Panc1 (cell line): ENCODE measurements around the gene RBMS3. TPM values are rescaled to one million over a fixed set of nuclear protein-coding genes. Genes with fewer than 3 reads are reported as not detected.

Experiments used
- ATAC-seq: fragments of 200-7000 bp; cut with Tn5 transposase; 2 replicates; pipeline ENCODE4 v1.9.1; 2020; ENCODE audit warnings: mild to moderate bottlenecking, moderate library complexity
- BruUV-seq: library from RNA; stranded (reverse); fragments of 400-500 nt; replicated peaks from 2 replicates; lab custom pipeline; 2021; lab: Mats Ljungman, UMichigan
- CTCF ChIA-PET: fragments of 300-600 bp; sonication (Branson Sonifier 250); formaldehyde crosslinking; loops from one replicate; lab custom pipeline; 2022; ENCODE audit warnings: antibody characterized with exemption; lab: Charles Lee
- POLR2A ChIA-PET: fragments of 300-600 bp; sonication (Branson Sonifier 250); formaldehyde crosslinking; loops from one replicate; lab custom pipeline; 2022; ENCODE audit warnings: antibody characterized with exemption; lab: Charles Lee
- DNase-seq: peaks from one replicate; pipeline ENCODE4 v3.0.0-alpha.2; 2010; ENCODE audit warnings: low read depth, low spot score
- H3K27ac ChIP-seq: 2 replicates; pipeline ENCODE4 v1.5.1; 2011; ENCODE audit warnings: mild to moderate bottlenecking, low read length, inconsistent platforms
- H3K27me3 ChIP-seq: fragments of 200-500 bp; sonication (Bioruptor generic); 2 replicates; pipeline ENCODE4 v1.6.0; 2014; ENCODE audit warnings: low read length, inconsistent platforms; ENCODE audit not compliant: control insufficient read depth, insufficient read depth
- H3K36me3 ChIP-seq: fragments of 200-500 bp; sonication (Bioruptor generic); 2 replicates; pipeline ENCODE4 v1.5.1; 2014; ENCODE audit warnings: inconsistent platforms, mild to moderate bottlenecking, low read length, moderate library complexity; ENCODE audit not compliant: control insufficient read depth, insufficient read depth
- H3K4me1 ChIP-seq: 2 replicates; pipeline ENCODE4 v1.5.1; 2011; ENCODE audit warnings: inconsistent platforms, mild to moderate bottlenecking, low read length, moderate library complexity; ENCODE audit not compliant: control insufficient read depth, insufficient read depth
- H3K4me3 ChIP-seq, 2 experiments: 2 replicates each; pipeline ENCODE4 v1.5.1; 2011 to 2012; ENCODE audit warnings: low read depth in 2 of 2, low read length in 2 of 2, mild to moderate bottlenecking in 2 of 2, inconsistent platforms in 1 of 2, moderate library complexity in 1 of 2
- H3K9me3 ChIP-seq: fragments of 200-500 bp; sonication (Bioruptor generic); 2 replicates; pipeline ENCODE4 v1.5.1; 2014; ENCODE audit warnings: low read depth, mild to moderate bottlenecking, inconsistent platforms, low read length, moderate library complexity; ENCODE audit not compliant: control insufficient read depth, insufficient read depth
- POLR2AphosphoS5 ChIP-seq: IDR thresholded peaks from 2 replicates; pipeline ENCODE4 v1.6.1; 2012; ENCODE audit warnings: mild to moderate bottlenecking, low read depth, low read length, moderate library complexity
- SIN3A ChIP-seq: IDR thresholded peaks from 2 replicates; pipeline ENCODE4 v1.6.1; 2012; ENCODE audit warnings: low read depth, mild to moderate bottlenecking, low read length, moderate library complexity, borderline replicate concordance; ENCODE audit not compliant: insufficient read depth
- TCF7L2 ChIP-seq: IDR thresholded peaks from 2 replicates; pipeline ENCODE4 v1.6.1; 2011; ENCODE audit warnings: mild to moderate bottlenecking, low read depth, low read length, inconsistent platforms
- in situ Hi-C: cut with HindIII; loops from 2 replicates; pipeline ENCODE4 v1.10.0; 2016; ENCODE audit warnings: low sequenced_read_pairs, low pct_unique_long_range_greater_than_20kb
- intact Hi-C: fragments of 100-400 bp; cut with micrococcal nuclease; formaldehyde crosslinking; loops from one replicate; pipeline ENCODE4 v1.10.0; 2022; ENCODE audit not compliant: unreplicated experiment
- total RNA-seq: library from RNA; stranded (reverse); gene quantifications from one replicate; pipeline ENCODE4 v1.2.1, GENCODE V29; 2021; ENCODE audit not compliant: unreplicated experiment
- TF ChIP-seq, protein P1 (sequence below): fragments of 450-650 bp; IDR thresholded peaks from 2 replicates; pipeline ENCODE4 v1.5.1; 2017; ENCODE audit warnings: mild to moderate bottlenecking
- TF ChIP-seq, protein P2 (sequence below), 2 experiments: IDR thresholded peaks; 2 replicates each; pipeline ENCODE4 v1.6.1; 2011 to 2012; ENCODE audit warnings: low read depth in 2 of 2, control low read depth in 1 of 2, low read length in 1 of 2, mild to moderate bottlenecking in 1 of 2, moderate library complexity in 1 of 2; ENCODE audit not compliant: insufficient read depth in 1 of 2

The RBMS3 gene
- total RNA-seq, 1 experiment from 2014 or later: 1.1 TPM

DNA sequence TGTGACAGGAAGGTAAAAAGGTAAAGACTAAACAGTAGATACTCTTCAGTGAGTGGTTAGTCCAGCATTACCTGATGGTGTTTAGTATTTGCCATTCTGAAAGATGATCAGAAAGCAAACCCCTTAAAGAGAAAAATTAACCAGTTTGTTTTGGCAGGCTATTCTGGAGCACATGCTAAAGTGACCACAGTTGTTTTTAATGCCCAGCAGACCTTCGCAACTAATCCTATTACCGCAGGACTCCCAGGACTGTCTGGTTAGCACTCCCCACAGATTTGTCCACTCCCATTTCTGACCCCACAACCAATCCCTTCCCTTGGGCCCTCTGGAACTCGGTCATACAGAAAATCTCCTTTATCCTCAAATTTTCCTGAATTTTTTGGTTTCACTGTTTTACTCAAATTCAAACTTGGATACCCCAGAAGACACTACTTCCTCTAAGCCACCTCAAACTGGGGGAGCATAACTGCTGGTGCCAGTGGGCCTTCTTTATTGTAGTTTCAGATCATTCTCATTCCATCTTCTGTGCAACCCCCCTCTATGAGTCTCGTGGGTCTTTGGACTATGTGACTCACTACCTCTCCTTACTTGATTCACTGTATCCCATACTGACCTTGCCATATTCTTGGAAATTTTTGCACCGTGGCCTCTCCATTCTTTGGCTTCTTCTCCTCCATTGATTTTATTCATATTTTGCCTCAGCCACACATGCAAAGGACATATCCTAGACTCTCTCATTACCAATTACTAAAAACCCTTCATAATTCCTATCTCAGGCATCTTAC, 104.4 kb downstream of the RBMS3 start:
- no peaks in the 10 kb centered on the region for H3K27me3 ChIP-seq
- no TSS peak for BruUV-seq
- H3K9me3 ChIP-seq: no peaks in the 10 kb centered on the region
- no peak for DNase-seq
- intact Hi-C loops (no loop called here), in situ Hi-C loops (no loop called here)
- POLR2A ChIA-PET: no interaction called here
- H3K4me3 ChIP-seq: no peak overlapping the region
- TF ChIP-seq, protein P1, sequence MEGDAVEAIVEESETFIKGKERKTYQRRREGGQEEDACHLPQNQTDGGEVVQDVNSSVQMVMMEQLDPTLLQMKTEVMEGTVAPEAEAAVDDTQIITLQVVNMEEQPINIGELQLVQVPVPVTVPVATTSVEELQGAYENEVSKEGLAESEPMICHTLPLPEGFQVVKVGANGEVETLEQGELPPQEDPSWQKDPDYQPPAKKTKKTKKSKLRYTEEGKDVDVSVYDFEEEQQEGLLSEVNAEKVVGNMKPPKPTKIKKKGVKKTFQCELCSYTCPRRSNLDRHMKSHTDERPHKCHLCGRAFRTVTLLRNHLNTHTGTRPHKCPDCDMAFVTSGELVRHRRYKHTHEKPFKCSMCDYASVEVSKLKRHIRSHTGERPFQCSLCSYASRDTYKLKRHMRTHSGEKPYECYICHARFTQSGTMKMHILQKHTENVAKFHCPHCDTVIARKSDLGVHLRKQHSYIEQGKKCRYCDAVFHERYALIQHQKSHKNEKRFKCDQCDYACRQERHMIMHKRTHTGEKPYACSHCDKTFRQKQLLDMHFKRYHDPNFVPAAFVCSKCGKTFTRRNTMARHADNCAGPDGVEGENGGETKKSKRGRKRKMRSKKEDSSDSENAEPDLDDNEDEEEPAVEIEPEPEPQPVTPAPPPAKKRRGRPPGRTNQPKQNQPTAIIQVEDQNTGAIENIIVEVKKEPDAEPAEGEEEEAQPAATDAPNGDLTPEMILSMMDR: no peak
- TF ChIP-seq POLR2AphosphoS5 (no peak), SIN3A (no peak), TCF7L2 (no peak)
- TF ChIP-seq, protein P2, sequence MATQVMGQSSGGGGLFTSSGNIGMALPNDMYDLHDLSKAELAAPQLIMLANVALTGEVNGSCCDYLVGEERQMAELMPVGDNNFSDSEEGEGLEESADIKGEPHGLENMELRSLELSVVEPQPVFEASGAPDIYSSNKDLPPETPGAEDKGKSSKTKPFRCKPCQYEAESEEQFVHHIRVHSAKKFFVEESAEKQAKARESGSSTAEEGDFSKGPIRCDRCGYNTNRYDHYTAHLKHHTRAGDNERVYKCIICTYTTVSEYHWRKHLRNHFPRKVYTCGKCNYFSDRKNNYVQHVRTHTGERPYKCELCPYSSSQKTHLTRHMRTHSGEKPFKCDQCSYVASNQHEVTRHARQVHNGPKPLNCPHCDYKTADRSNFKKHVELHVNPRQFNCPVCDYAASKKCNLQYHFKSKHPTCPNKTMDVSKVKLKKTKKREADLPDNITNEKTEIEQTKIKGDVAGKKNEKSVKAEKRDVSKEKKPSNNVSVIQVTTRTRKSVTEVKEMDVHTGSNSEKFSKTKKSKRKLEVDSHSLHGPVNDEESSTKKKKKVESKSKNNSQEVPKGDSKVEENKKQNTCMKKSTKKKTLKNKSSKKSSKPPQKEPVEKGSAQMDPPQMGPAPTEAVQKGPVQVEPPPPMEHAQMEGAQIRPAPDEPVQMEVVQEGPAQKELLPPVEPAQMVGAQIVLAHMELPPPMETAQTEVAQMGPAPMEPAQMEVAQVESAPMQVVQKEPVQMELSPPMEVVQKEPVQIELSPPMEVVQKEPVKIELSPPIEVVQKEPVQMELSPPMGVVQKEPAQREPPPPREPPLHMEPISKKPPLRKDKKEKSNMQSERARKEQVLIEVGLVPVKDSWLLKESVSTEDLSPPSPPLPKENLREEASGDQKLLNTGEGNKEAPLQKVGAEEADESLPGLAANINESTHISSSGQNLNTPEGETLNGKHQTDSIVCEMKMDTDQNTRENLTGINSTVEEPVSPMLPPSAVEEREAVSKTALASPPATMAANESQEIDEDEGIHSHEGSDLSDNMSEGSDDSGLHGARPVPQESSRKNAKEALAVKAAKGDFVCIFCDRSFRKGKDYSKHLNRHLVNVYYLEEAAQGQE (IDR thresholded peaks at IDR 0.05; ENCODE audit: insufficient read depth in 1 of 2, low read depth in 2 of 2, low read length in 1 of 2): no peak
- no peaks in the 10 kb centered on the region for H3K4me1 ChIP-seq
- no peak overlapping the region for H3K27ac ChIP-seq
- ATAC-seq: no peak
- CTCF ChIA-PET: no interaction called here
- H3K36me3 ChIP-seq: no peaks in the 10 kb centered on the region

DNA sequence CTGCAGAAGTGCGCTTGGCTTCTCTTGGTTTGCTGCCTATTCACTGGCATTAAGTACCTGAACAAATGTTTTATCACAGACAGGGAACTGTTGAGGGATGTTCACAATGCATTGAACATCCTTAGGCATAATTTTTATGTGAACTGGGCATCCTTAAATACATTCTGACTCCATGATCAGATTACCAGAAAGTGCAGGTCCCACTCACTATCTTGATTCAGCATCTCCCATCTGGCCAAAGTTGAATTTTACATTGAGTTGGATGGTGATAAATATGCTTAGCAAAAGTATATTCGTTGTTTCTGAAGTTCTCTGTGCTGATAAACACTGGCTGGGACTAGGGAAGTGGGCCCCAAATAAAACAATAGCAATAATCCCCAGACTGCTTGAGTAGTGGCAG, 108.5 kb downstream of the RBMS3 start:
- ATAC-seq: no peak
- POLR2A ChIA-PET: no interaction called here

More for the DNA sequence above, 108.5 kb downstream of the RBMS3 start:
- in situ Hi-C loops: no loop called here
- Histone ChIP-seq H3K27ac (no peak overlapping the region), H3K9me3 (no peaks in the 10 kb centered on the region), H3K4me1 (no peaks in the 10 kb centered on the region), H3K36me3 (no peaks in the 10 kb centered on the region), H3K27me3 (no peaks in the 10 kb centered on the region), H3K4me3 (no peak overlapping the region)
- no TSS peak for BruUV-seq
- CTCF ChIA-PET: interaction anchor here (0.6 kb wide), 1 partner anchor 108 kb away, joined by 6 read pairs; the partner anchor contains the start of gene RBMS3
- TF ChIP-seq POLR2AphosphoS5 (no peak), TCF7L2 (no peak)
- TF ChIP-seq, protein P1: no peak
- TF ChIP-seq, protein P2 (IDR thresholded peaks at IDR 0.05; ENCODE audit: insufficient read depth in 1 of 2, low read depth in 2 of 2, low read length in 1 of 2): no peak
- intact Hi-C loops: no loop called here
- no peak for DNase-seq
